Measurements from ENCODE around the gene IRGC.

DNA sequence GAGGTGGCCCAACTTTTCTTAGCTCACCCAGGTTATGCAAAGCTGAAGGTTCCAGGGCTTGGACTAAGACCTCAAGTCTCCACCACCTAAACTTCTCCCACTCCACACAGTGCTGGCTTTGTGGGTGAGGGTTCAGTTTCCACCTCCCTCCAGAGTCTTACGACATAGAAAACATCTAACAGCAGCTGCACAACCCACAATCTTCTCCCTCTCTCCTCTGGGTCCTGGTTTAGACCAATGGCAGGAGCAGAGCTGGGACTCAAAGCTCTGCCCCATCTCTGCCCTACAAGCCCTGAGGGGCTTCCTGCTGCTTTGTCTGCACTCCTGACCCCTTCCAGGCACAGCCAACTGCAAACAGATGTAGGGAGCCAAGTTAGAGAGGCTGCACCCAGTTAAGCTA is 16.0 kb downstream of the IRGC start:
- TF ChIP-seq CTCF (IDR thresholded peaks at IDR 0.05) (no peak), POLR2A (IDR thresholded peaks at IDR 0.05) (no peak), POLR2AphosphoS5 (IDR thresholded peaks at IDR 0.05) (no peak)

Data from stomach (tissue), 4 donors.